Testis (tissue), 2 donors: ENCODE data around the gene NFE2L3.

ENCODE experiments used
- POLR2A ChIP-seq: fragments of 450-650 bp; IDR thresholded peaks from one replicate; pipeline ENCODE4 v1.6.1; 2017; ENCODE audit warnings: antibody characterized with exemption, mild to moderate bottlenecking, moderate library complexity
- TF ChIP-seq, protein P1 (sequence below), 3 experiments: fragments of 450-650 bp in 2 of 3; fragments of 200-600 bp in 1 of 3; sonication (generic) in 1 of 3; IDR thresholded peaks; one replicate each; pipeline ENCODE4 v1.5.1; 2016 to 2019; ENCODE audit warnings: antibody characterized with exemption in 3 of 3, mild to moderate bottlenecking in 2 of 3, moderate library complexity in 1 of 3

GRCh38 chr7:26197153-26198115 lies 45.4 kb downstream of the NFE2L3 start:
- TF ChIP-seq, protein P1, sequence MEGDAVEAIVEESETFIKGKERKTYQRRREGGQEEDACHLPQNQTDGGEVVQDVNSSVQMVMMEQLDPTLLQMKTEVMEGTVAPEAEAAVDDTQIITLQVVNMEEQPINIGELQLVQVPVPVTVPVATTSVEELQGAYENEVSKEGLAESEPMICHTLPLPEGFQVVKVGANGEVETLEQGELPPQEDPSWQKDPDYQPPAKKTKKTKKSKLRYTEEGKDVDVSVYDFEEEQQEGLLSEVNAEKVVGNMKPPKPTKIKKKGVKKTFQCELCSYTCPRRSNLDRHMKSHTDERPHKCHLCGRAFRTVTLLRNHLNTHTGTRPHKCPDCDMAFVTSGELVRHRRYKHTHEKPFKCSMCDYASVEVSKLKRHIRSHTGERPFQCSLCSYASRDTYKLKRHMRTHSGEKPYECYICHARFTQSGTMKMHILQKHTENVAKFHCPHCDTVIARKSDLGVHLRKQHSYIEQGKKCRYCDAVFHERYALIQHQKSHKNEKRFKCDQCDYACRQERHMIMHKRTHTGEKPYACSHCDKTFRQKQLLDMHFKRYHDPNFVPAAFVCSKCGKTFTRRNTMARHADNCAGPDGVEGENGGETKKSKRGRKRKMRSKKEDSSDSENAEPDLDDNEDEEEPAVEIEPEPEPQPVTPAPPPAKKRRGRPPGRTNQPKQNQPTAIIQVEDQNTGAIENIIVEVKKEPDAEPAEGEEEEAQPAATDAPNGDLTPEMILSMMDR (IDR thresholded peaks at IDR 0.05): no peak
- no peak for TF ChIP-seq POLR2A
